PFSK-1 (cell line): ENCODE results near the gene DPY19L3.

Source experiments
- FOXP2 ChIP-seq: optimal IDR thresholded peaks from 2 replicates; pipeline ENCODE3; 2011; ENCODE audit warnings: borderline replicate concordance, control low read depth, inconsistent platforms; ENCODE audit not compliant: insufficient read depth; ENCODE audit errors: extremely low read length, extremely low read depth
- TAF1 ChIP-seq: IDR thresholded peaks from 2 replicates; pipeline ENCODE4 v1.6.1; 2012; ENCODE audit warnings: low read length, control low read depth, borderline replicate concordance; ENCODE audit not compliant: insufficient read depth

DNA sequence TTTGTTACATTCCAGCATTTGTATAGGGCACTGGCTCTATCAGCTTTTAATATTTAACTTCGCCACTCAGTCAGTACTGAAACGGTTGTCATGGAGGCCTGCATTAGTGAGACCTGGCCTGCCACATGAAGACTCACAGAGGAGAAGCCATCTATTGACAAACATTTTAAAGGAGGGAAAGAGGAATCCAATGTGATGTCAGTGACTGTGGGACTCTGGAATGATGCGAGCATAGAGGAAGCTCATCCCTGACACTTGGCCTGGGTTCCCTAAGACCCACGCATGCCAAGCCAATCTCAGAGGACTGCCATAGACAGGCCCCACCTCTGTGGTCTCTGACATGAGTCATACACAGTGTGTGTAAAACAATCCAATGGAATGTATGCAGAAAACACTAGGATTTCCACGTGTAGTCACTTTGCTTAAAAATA, 7.9 kb upstream of the DPY19L3 start:
- TF ChIP-seq FOXP2 (no peak), TAF1 (no peak)
